HepG2 (cell line): ENCODE measurements around the gene PRR20B. TPM values are rescaled to one million over a fixed set of nuclear protein-coding genes. Genes with fewer than 3 reads are reported as not detected.

Experiments used
- FOXJ3 ChIP-seq: sonication (generic); formaldehyde crosslinking; IDR thresholded peaks from 2 replicates; pipeline ENCODE4 v1.4.0; 2020; ENCODE audit warnings: missing genetic modification reagents, mild to moderate bottlenecking, borderline replicate concordance
- MBD4 ChIP-seq: IDR thresholded peaks from 2 replicates; pipeline ENCODE4 v1.6.1; 2012; ENCODE audit warnings: low read length, inconsistent platforms, borderline replicate concordance
- MEIS1 ChIP-seq: sonication (generic); formaldehyde crosslinking; IDR thresholded peaks from 2 replicates; pipeline ENCODE4 v1.9.0; 2021; ENCODE audit warnings: mild to moderate bottlenecking, missing genetic modification reagents, moderate library complexity, borderline replicate concordance
- RBM22 ChIP-seq: fragments of 200-400 bp; formaldehyde crosslinking; optimal IDR thresholded peaks from 2 replicates; pipeline ENCODE3; 2017; ENCODE audit warnings: mild to moderate bottlenecking, low read length, moderate library complexity
- ZBTB1 ChIP-seq: sonication (generic); formaldehyde crosslinking; IDR thresholded peaks from 2 replicates; pipeline ENCODE4 v1.4.0; 2020; ENCODE audit warnings: missing genetic modification reagents, borderline replicate concordance
- ZFY ChIP-seq: sonication (generic); formaldehyde crosslinking; IDR thresholded peaks from 2 replicates; pipeline ENCODE4 v1.4.0; 2020; ENCODE audit warnings: missing genetic modification reagents
- ZNF556 ChIP-seq: sonication (generic); formaldehyde crosslinking; IDR thresholded peaks from 2 replicates; pipeline ENCODE4 v1.4.0; 2020; ENCODE audit warnings: mild to moderate bottlenecking, missing genetic modification reagents, borderline replicate concordance
- ZSCAN22 ChIP-seq: sonication (generic); formaldehyde crosslinking; IDR thresholded peaks from 2 replicates; pipeline ENCODE4 v1.4.0; 2020; ENCODE audit warnings: mild to moderate bottlenecking, missing genetic modification reagents
- polyA plus RNA-seq, 8 experiments: library from polyadenylated mRNA; depleted of rRNA in 3 of 8; stranded (reverse) in 7 of 8; unstranded in 1 of 8; fragments of >200 nt; fragmentation: Illumina TruSeq in 4 of 8; extraction: Trizol in 4 of 8; gene quantifications; 2 replicates each; pipeline versions ENCODE4 v1.2.1 to v1.2.3, GENCODE V29; 2011 to 2016; ENCODE audit warnings: low read depth in 4 of 8, missing spikeins in 1 of 8, mixed read lengths in 1 of 8; ENCODE audit not compliant: insufficient read depth in 1 of 8
- small RNA-seq, 3 experiments: library from RNA; depleted of rRNA; stranded (forward); fragments of <200 nt; gene quantifications; one replicate each; pipeline ENCODE3, GENCODE V24; 2012; ENCODE audit warnings: low read depth in 2 of 3, low replicate concordance in 1 of 3; ENCODE audit not compliant: insufficient read length in 3 of 3, insufficient read depth in 2 of 3
- total RNA-seq, 5 experiments: library from RNA; depleted of rRNA; stranded (reverse); fragments of >200 nt; fragmentation: Illumina TruSeq; extraction: Trizol; gene quantifications; 2 replicates each; pipeline ENCODE4 v1.2.3, GENCODE V29; 2016; ENCODE audit warnings: low read depth in 1 of 5

The PRR20B gene
- total and polyA plus RNA-seq, 2 of the 13 experiments (the other 11 are each of a cell fraction or from before 2014, with no cell fraction given), result not detected

- TF ChIP-seq MBD4, result no peak
- no peak for TF ChIP-seq ZSCAN22 (CRISPR knock-in tag)
- TF ChIP-seq MEIS1 (CRISPR knock-in tag), result no peak
- no peak for TF ChIP-seq ZBTB1 (CRISPR knock-in tag)
- no peak for TF ChIP-seq ZFY (CRISPR knock-in tag)
- no peak for TF ChIP-seq ZNF556
- no peak for TF ChIP-seq FOXJ3
- TF ChIP-seq RBM22, result no peak
Measured at GRCh38 chr13:57191667-57192066, 44.4 kb downstream of the PRR20B start (continued).

Small RNA genes lying within 50 kb of the gene (small RNA-seq; reads per million reads assigned to genes)
- gene PRR20FP, result 0 reads per million in 3 experiments

Other genes with a start within 250 kb of the PRR20B start
- gene PRR20A, start 6.6 kb upstream of the PRR20B start, total RNA-seq (2016; rRNA removed; fragmentation: Illumina TruSeq; extraction: Trizol), result not detected in 2 replicates
- gene PRR20A, start 6.6 kb upstream of the PRR20B start, polyA plus RNA-seq (2011; rRNA removed), result not detected in 2 replicates
- gene PRR20C, start 6.6 kb downstream of the PRR20B start, total RNA-seq (2016; rRNA removed; fragmentation: Illumina TruSeq; extraction: Trizol), result not detected in 2 replicates
- not detected in 2 replicates for gene PRR20C, start 6.6 kb downstream of the PRR20B start, polyA plus RNA-seq (2011; rRNA removed)
- gene PRR20D, start 13.1 kb downstream of the PRR20B start, total RNA-seq (2016; rRNA removed; fragmentation: Illumina TruSeq; extraction: Trizol), result not detected in 2 replicates
- not detected in 2 replicates for gene PRR20D, start 13.1 kb downstream of the PRR20B start, polyA plus RNA-seq (2011; rRNA removed)
- gene PRR20E, start 19.7 kb downstream of the PRR20B start, total RNA-seq (2016; rRNA removed; fragmentation: Illumina TruSeq; extraction: Trizol), result not detected in 2 replicates
- gene PRR20E, start 19.7 kb downstream of the PRR20B start, polyA plus RNA-seq (2011; rRNA removed), result not detected in 2 replicates